Measurements from ENCODE around the gene TSPAN2.

The TSPAN2 gene

GRCh38 chr1:115089420-115090185 lies at the start of gene TSPAN2:
Gene TSPAN2 (minus strand): TSS chr1:115089503. CDS start chr1:115089432, 71 bp downstream.
- peak; percentile 64 for DNase-seq

DNA sequence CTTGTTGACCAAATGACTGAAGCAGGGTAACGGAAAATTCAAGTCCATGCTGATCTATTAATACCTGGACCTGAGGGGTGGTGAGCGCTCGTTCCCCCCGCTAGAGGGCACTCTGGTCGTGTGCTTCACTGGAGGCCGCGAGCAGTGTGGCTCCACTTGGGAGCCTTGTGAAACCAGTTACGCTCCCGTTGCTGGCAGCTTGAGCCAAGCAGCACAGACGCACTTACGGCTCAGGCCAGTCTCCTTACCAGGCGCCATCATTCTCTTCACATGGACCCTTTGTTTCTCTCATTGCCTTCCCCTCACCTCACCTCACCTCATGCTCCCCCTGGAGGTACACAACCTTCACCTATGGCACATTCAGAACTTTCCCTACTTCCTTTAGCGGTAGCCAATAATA lies 49.7 kb upstream of the TSPAN2 start:
- peak; percentile 91 for DNase-seq

- DNase-seq, result no peak
Measured at GRCh38 chr1:115138271-115138670, 49.0 kb upstream of the TSPAN2 start.

DNA sequence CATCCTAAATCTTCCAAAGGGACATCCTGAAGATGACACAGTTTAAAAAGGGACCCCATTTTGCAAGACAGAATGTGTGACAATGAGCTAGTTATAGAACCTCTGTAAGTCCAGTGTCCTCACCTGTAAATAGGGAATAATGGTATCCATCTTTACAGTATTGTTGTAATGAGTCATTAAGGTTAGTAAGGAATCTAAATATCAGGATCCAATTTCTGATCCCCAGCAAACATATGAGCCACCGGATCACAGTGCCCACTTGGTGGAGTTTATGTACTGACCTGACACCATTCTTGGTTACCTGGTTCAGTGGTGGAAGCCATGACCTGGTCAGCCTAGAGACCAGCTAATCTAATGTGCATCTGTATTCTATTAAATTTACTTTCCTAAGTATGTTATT lies 47.9 kb upstream of the TSPAN2 start:
- DNase-seq, result no peak

- no peak for DNase-seq
Measured at GRCh38 chr1:115136706-115137105, 47.4 kb upstream of the TSPAN2 start.

DNA sequence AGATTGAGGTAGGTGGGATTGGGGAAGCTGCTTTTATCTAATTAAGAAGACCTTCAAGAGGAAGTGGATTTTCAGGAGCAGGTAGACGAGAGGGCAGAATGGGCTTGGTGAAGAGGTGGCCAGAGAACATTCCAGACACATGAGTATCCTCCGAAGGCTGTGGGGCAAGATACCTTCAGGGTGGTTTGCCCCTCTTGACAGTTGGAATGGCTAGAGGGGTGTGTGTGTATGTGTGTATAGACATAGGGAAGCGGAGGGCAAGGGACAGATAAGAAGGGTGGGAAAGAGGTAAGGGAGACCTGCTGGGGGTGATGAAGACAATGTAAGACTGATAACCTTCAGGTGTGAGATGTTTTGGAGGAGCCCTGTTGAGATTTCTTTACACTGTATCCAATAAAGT lies 46.8 kb upstream of the TSPAN2 start:
- DNase-seq, result no peak

DNA sequence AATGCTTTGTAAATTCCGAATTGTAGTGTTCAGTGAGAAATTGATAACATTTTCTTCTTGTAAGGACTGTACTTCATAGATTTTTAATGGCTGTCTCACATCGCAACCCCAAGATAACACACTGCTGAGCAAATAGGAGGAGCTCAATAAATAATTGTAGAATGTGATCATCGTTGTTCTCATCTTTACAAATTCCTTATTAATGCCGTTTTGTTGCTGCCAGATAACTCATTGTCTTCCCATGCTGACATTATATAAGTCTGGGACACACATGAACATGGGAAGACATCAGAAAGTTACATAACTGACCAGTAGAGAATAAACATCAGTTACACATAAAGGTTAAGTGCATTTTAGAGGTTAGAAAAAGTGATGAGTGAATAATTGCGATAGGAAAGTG lies 46.4 kb upstream of the TSPAN2 start:
- DNase-seq, result no peak

DNA sequence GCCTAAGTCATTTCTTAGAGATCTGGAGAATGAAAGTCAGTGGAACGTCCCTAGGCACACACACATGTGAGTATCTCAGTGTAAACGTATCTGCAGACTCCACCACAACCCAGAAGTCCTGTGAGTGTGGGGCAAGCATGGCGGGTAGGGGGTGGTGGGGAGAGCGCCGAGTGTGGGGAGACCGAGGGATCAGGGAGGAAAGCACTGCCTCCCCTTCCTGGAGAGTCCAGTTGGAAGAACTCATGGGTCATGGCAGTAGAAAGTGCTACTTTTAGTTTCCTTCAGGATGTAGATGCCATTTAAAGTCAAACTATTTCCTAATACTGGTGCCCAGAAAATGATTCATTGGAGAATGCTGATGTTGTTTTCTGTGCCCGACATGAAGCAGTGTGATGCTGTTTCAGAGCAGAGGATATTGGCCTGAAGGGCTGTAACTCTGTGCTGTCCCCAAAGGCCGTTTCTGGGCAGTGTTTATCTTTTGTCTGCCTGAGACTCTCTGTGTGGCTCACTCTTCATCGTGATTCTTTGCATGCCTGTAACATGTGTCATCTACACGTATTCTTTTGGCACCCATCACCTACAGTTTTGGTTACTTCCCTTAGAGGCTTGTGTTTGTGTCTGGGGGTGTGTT lies 45.7 kb upstream of the TSPAN2 start:
- no peak for DNase-seq

DNA sequence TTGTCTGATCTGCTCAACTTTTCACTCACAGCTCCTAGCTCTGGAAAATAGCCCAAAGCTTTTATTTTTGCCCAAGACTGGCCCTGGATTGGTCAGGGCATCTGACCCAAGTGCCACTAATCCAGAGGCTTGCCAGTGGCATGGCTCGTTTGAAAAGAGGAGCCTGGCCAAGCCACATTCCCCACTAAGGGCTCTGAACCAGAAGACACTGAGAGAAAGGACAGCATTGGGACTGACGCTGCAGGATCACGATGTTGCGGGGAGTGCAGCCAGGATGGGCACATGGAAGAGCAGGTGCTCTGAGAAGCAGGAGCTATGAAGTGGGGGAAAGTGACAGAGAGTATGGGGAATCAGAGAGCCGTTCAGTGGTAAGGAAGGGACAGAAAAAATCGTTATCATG lies 44.9 kb upstream of the TSPAN2 start:
- DNase-seq, result no peak

- no peak for DNase-seq
Measured at GRCh38 chr1:115133440-115133839, 44.1 kb upstream of the TSPAN2 start.

- DNase-seq, result no peak
Measured at GRCh38 chr1:115130786-115131185, 41.5 kb upstream of the TSPAN2 start.

DNA sequence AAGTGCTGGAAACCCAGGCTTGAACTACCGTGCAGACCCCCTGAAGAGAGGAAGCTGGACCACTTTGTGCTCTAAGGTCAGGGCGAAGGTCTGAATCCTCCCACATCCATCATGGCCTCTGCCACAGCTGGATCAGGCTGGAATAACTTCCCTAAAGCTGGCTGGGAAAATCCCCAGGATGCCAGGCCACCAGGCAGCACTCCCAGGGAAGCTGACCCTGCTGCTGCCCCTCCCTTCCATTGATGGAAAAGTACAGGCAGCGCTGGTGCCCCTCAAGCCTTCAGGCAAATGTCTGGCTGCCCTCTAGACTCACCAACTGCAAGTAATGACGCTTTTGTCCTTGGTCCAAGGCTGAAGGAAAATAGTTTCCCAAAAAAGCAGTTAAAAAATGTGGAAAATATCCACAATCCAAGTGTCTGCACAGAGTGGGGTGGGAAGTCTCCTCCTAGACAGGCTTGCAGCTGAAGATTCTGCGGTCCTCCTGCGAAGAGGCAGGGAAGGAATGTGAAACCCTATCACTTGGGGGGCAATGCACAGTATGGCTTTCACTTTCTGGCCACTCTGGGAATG lies 39.9 kb upstream of the TSPAN2 start:
- DNase-seq, result no peak

DNA sequence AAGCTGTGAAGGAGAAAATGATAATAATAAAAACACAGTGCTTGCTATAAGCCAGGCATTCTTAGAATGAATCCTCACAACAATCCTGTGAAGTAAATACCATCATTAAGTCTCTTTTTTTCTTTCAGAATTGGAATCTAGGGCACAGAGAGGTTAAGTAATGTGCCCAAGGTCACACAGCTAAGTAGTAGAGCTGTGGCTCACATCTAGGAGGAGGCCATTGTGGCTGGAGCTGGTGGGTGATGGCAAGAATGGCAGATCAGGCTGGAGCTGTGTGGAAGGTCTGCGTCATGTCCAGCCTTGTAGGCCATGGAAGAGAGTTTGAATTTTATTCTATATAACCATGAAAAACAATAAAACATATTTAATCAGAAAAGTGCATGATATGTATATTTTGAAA lies 38.2 kb upstream of the TSPAN2 start:
- no peak for DNase-seq

- DNase-seq, result no peak
Measured at GRCh38 chr1:115126516-115126915, 37.2 kb upstream of the TSPAN2 start.

- no peak for DNase-seq
Measured at GRCh38 chr1:115123116-115123515, 33.8 kb upstream of the TSPAN2 start.

DNA sequence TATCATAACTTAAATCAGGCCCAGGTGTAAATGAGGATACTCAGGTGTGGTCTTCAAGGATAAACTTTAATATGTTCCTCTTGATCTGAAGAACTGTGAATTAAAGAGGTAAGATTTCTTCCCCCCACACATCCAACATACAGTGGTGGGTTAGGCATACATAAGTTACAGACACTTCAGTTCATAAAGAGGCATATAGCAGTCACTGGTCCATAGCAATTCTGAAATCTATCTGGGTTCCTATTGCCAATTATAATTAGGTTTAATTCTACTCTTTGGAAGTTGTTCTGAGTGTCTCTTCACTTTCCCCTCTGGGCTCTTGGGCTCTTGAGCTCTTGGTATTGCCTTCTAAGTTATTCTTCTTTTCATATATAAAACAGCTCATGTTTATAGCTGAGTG lies 32.5 kb upstream of the TSPAN2 start:
- no peak for DNase-seq

DNA sequence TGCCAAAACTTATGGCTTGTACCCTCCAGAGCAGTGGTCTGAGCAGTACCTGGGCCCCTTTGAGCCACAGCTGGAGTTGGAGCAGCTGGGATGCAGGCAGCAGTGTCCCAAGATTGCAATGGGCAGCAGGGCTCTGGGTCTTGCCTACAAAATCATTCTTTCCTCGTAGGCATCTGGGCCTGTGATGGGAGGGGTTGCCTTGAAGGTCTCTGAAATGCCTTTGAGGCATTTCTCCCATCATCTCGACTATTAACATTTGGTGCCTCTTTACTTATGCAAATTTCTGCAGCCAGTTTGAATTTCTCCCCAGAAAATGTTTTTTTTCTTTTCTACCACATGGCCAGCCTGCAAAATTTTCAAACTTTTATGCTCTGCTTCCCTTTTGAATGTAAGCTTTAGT lies 31.0 kb upstream of the TSPAN2 start:
- no peak for DNase-seq

DNA sequence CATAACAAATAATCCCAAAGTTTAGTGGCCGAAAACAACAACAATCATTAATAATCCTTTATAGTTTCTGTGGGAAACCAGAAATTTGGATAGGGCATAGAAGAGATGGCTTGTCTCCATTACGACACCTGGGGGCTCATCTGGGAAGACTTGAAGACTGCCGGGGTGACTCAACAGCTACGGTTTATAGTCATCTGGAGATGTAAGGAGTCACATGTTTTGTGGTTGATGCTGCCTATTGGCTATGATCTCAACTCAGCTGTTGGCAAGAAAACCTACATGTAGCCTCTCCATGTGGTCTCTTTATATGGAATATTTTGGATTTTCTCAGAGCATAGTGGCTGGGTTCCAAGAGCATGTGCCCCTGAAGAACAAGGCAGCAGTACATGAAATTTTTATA lies 29.3 kb upstream of the TSPAN2 start:
- no peak for DNase-seq

DNA sequence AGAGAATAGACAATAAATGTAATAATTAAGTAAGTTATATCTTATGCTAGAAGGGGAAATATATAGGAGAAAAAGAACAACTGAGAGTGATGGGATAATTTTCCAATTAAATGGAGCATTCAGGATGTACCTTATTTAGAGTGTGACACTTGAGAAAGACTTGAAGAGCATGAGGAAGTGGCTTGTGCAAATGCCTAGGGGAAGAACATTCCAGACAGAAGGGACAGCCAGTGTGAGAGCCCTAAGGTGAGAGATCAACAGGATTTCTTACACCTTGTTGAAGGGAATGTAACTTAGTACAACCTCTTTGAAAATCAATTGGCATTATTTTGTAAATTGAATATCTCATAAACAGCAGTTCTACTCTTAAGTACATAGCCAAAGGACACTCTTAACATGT lies 28.8 kb upstream of the TSPAN2 start:
- DNase-seq, result no peak

GRCh38 chr1:115117298-115117697 lies 28.0 kb upstream of the TSPAN2 start:
- no peak for DNase-seq

DNA sequence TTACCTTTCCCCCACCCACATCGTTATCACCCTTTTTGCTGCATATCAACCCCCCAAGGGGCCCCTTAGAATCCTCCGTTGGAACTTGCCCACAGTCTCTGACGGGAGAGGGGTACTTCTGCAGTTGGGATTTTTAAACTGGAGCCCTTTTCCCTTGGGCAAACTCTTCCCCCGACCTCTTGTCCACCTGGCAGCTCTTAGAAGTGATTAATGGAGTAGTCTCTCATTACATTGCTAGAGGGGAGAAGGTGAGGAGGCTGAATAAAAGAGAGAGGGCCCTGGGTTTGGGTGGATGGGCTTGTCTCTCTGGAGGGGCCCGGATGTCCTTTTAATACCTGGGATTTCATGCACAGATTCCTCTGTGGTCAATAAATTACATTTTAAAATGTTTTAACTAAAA lies 27.2 kb upstream of the TSPAN2 start:
- no peak for DNase-seq

- DNase-seq, result no peak
Measured at GRCh38 chr1:115115521-115116161, 26.3 kb upstream of the TSPAN2 start.

- DNase-seq, result no peak
Measured at GRCh38 chr1:115114308-115114707, 25.0 kb upstream of the TSPAN2 start.

- no peak for DNase-seq
Measured at GRCh38 chr1:115113766-115114165, 24.5 kb upstream of the TSPAN2 start.
